Measurements from ENCODE around the gene WEE2.

Gene WEE2

DNA sequence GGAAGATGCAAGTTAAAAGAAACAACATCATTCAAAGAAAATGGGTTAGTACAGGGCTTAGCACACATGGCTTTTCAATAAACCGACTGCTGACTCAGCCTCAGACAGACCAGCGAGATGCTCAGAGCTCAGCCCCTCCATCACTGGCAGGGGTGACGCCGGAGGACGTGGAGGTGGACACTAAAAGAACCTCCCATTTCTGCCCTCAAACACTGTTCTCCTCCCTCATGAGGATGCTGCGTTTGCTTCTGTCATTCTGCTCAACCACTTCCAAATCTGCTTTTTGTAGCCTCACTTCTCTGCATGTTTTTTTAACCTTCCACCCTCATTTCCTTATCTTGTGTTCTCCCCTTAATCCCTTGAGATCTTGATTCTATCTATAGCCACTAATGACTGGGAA lies 21.5 kb upstream of the WEE2 start:
- Histone ChIP-seq H3K27ac (ENCODE audit: extremely low read depth, low read depth, low read length) (no peak overlapping the region), H3K36me3 (ENCODE audit: control insufficient read depth in 2 of 2, insufficient read depth in 1 of 2, low read length in 2 of 2) (peaks cover 5 to 32% of the 10 kb centered on the region in 2 experiments; a peak in 2 of 3 replicates), H3K4me1 (ENCODE audit: control insufficient read depth, insufficient read depth, low read length) (peaks cover 4% of the 10 kb centered on the region; the same call in 1 of the 2 replicates), H3K4me3 (ENCODE audit: low read depth, low read length) (no peak overlapping the region), H3K9me3 (ENCODE audit: control insufficient read depth, insufficient read depth, low read depth, low read length) (no peaks in the 10 kb centered on the region)
- POLR2A ChIA-PET = interaction anchor here (0.9 kb wide), 1 partner anchor 16 kb away, joined by 3 read pairs; the partner anchor contains the start of gene DENND11
- TF ChIP-seq ZBTB21 (tag by site-specific recombination; IDR thresholded peaks at IDR 0.05) = no peak
- TF ChIP-seq ZNF2 (tag by site-specific recombination; IDR thresholded peaks at IDR 0.05) = no peak
- TF ChIP-seq ZNF623 (tag by site-specific recombination; IDR thresholded peaks at IDR 0.05) = no peak
- TF ChIP-seq, protein P1, sequence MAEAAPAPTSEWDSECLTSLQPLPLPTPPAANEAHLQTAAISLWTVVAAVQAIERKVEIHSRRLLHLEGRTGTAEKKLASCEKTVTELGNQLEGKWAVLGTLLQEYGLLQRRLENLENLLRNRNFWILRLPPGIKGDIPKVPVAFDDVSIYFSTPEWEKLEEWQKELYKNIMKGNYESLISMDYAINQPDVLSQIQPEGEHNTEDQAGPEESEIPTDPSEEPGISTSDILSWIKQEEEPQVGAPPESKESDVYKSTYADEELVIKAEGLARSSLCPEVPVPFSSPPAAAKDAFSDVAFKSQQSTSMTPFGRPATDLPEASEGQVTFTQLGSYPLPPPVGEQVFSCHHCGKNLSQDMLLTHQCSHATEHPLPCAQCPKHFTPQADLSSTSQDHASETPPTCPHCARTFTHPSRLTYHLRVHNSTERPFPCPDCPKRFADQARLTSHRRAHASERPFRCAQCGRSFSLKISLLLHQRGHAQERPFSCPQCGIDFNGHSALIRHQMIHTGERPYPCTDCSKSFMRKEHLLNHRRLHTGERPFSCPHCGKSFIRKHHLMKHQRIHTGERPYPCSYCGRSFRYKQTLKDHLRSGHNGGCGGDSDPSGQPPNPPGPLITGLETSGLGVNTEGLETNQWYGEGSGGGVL (tag by site-specific recombination; IDR thresholded peaks at IDR 0.05) = no peak
- TF ChIP-seq ZNF19 (tag by site-specific recombination; IDR thresholded peaks at IDR 0.05; ENCODE audit: low read depth) = no peak
- no peak for TF ChIP-seq GLI2 (tag by site-specific recombination; IDR thresholded peaks at IDR 0.05; ENCODE audit: borderline replicate concordance, low read depth)
- TF ChIP-seq TRIM28 (IDR thresholded peaks at IDR 0.05; ENCODE audit: borderline replicate concordance, low read length) = 0 out of 2 replicates have a peak, but pooled peaks have one; percentile 5
- TF ChIP-seq ZFP69B (tag by site-specific recombination; IDR thresholded peaks at IDR 0.05) = no peak
- TF ChIP-seq ZSCAN23 (tag by site-specific recombination; IDR thresholded peaks at IDR 0.05) = no peak
- TF ChIP-seq, protein P2, sequence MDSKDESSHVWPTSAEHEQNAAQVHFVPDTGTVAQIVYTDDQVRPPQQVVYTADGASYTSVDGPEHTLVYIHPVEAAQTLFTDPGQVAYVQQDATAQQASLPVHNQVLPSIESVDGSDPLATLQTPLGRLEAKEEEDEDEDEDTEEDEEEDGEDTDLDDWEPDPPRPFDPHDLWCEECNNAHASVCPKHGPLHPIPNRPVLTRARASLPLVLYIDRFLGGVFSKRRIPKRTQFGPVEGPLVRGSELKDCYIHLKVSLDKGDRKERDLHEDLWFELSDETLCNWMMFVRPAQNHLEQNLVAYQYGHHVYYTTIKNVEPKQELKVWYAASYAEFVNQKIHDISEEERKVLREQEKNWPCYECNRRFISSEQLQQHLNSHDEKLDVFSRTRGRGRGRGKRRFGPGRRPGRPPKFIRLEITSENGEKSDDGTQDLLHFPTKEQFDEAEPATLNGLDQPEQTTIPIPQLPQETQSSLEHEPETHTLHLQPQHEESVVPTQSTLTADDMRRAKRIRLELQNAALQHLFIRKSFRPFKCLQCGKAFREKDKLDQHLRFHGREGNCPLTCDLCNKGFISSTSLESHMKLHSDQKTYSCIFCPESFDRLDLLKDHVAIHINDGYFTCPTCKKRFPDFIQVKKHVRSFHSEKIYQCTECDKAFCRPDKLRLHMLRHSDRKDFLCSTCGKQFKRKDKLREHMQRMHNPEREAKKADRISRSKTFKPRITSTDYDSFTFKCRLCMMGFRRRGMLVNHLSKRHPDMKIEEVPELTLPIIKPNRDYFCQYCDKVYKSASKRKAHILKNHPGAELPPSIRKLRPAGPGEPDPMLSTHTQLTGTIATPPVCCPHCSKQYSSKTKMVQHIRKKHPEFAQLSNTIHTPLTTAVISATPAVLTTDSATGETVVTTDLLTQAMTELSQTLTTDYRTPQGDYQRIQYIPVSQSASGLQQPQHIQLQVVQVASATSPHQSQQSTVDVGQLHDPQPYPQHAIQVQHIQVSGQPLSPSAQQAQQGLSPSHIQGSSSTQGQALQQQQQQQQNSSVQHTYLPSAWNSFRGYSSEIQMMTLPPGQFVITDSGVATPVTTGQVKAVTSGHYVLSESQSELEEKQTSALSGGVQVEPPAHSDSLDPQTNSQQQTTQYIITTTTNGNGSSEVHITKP (tag by site-specific recombination; IDR thresholded peaks at IDR 0.05) = peak; percentile 33; the same call in 1 of the 2 replicates
- CTCF ChIA-PET = interaction anchor here (0.8 to 1.4 kb wide), 2 partner anchors 11 to 26 kb away, joined by 3 read pairs; no protein-coding TSS in a partner anchor

DNA sequence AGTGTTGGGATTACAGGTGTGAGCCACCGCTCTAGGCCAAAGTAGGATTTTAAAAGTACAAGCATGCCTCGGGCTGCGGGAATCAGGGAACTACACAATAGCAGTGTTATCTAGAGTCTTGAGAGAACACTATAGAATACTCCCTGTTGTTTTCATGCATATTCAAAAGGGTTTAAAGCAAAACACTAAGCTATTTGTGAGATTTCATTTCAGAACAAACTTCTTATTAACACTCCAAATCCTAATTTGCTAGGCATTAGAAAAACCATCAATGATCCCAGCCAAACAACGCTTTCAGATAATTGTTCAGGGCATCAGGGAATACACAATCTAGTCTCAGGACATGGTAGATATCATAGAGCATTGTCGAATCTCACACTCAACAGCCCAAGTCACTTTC lies 20.1 kb upstream of the WEE2 start:
- CTCF ChIA-PET = interaction anchor here (0.6 kb wide), 1 partner anchor 9 kb away, joined by 3 read pairs; no protein-coding TSS in a partner anchor
- TF ChIP-seq ZNF501 (tag by site-specific recombination; IDR thresholded peaks at IDR 0.05) (no peak), ZNF202 (tag by site-specific recombination; IDR thresholded peaks at IDR 0.05; ENCODE audit: borderline replicate concordance) (no peak), ZNF791 (tag by site-specific recombination; IDR thresholded peaks at IDR 0.05) (no peak), ZNF248 (tag by site-specific recombination; IDR thresholded peaks at IDR 0.05) (no peak), KLF17 (tag by site-specific recombination; IDR thresholded peaks at IDR 0.05) (no peak), BCL11B (tag by site-specific recombination; IDR thresholded peaks at IDR 0.05; ENCODE audit: low read depth) (no peak), PRDM1 (tag by site-specific recombination; IDR thresholded peaks at IDR 0.05) (no peak), GLI2 (tag by site-specific recombination; IDR thresholded peaks at IDR 0.05; ENCODE audit: borderline replicate concordance, low read depth) (no peak)
- TF ChIP-seq, protein P2 (tag by site-specific recombination; IDR thresholded peaks at IDR 0.05) = no peak

More for the DNA sequence above, 20.1 kb upstream of the WEE2 start:
- Histone ChIP-seq H3K9me3 (ENCODE audit: control insufficient read depth, insufficient read depth, low read depth, low read length) (no peaks in the 10 kb centered on the region), H3K4me3 (ENCODE audit: low read depth, low read length) (no peak overlapping the region), H3K36me3 (ENCODE audit: control insufficient read depth in 2 of 2, insufficient read depth in 1 of 2, low read length in 2 of 2) (peaks cover 5 to 23% of the 10 kb centered on the region in 2 experiments; a peak in 2 of 3 replicates), H3K27ac (ENCODE audit: extremely low read depth, low read depth, low read length) (no peak overlapping the region), H3K4me1 (ENCODE audit: control insufficient read depth, insufficient read depth, low read length) (peaks cover 4% of the 10 kb centered on the region; the same call in 1 of the 2 replicates)
- POLR2A ChIA-PET = interaction anchor here (0.7 kb wide), 2 partner anchors 50 to 330 kb away, joined by 3 to 4 read pairs; partner anchors contain the start of gene SSBP1

Measured in HEK293 (cell line).